Measurements from ENCODE around the gene FRK. TPM values are rescaled to one million over a fixed set of nuclear protein-coding genes. Genes with fewer than 3 reads are reported as not detected.
A peak's percentile ranks its signal among the peaks of the same experiment; 100 is the strongest.

FRK gene
- total RNA-seq, 4 donors from 2014 or later, result 13.3 to 25.4 (median 18.9) TPM

DNA sequence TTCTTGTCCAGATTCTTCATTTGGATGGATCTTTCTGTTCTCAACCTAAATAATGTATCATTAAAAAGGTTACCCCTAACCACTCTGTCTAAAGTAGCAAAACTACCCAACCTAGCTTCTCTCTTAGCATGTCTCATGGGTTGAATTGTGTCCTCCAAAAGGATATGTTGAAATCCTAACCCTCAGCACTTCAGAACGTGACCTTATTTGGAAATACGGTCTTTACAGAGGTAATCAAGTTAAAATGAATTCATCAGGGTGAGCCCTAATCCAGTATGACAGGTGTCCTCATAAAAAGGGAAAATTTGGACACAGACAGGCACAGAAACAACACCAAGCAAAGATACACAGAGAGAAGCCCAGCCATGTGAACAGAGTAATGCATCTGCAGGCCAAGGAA lies 6.1 kb upstream of the FRK start:
- H3K4me3 ChIP-seq, result no peak overlapping the region
- H3K9me3 ChIP-seq, result no peaks in the 10 kb centered on the region
- DNase-seq, result no peak
- intact Hi-C loops (cut with DNase I; ENCODE audit: low total_unique reads), result no loop called here
- TF ChIP-seq, protein P1, sequence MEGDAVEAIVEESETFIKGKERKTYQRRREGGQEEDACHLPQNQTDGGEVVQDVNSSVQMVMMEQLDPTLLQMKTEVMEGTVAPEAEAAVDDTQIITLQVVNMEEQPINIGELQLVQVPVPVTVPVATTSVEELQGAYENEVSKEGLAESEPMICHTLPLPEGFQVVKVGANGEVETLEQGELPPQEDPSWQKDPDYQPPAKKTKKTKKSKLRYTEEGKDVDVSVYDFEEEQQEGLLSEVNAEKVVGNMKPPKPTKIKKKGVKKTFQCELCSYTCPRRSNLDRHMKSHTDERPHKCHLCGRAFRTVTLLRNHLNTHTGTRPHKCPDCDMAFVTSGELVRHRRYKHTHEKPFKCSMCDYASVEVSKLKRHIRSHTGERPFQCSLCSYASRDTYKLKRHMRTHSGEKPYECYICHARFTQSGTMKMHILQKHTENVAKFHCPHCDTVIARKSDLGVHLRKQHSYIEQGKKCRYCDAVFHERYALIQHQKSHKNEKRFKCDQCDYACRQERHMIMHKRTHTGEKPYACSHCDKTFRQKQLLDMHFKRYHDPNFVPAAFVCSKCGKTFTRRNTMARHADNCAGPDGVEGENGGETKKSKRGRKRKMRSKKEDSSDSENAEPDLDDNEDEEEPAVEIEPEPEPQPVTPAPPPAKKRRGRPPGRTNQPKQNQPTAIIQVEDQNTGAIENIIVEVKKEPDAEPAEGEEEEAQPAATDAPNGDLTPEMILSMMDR (IDR thresholded peaks at IDR 0.05), result no peak
- TF ChIP-seq EP300 (IDR thresholded peaks at IDR 0.05; ENCODE audit: low read depth) (no peak), POLR2A (IDR thresholded peaks at IDR 0.05) (no peak)
- H3K27me3 ChIP-seq, result no peaks in the 10 kb centered on the region
- H3K4me1 ChIP-seq, result peaks cover 0 to 7% (median 1%) of the 10 kb centered on the region in 4 donors
- no peak overlapping the region for H3K27ac ChIP-seq
- no peaks in the 10 kb centered on the region for H3K36me3 ChIP-seq
- WGBS, 2 donors (ENCODE audit: low coverage in 1 of 2), result 91 to 95% methylated on average over 2 of the region's 2 CpGs
- in situ Hi-C loops (cut with MboI; ENCODE audit: low pct_ligation_motif_present in 1 of 4, low pct_unique_long_range_greater_than_20kb in 1 of 4, low sequenced_read_pairs in 3 of 4), result no loop called here

DNA sequence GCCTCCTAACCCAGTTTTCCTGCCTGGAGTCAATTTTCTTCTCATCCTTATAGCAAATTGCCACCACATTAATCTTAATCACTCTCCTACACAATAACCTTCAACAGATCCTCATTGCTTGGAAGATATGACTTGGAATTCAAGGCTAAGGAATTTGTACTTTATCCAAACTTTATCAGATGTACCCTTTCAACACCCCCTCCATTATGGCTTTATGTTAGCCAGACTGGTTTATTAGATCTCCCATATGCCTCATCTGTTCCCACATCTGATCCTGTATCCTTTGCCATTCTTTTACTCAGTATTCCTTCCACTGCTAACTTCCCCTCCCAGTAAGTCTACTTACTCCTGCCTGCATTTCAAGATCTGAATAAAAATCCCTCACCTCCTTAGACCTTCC lies 4.0 kb upstream of the FRK start:
- Histone ChIP-seq H3K27ac (no peak overlapping the region), H3K27me3 (no peaks in the 10 kb centered on the region), H3K4me1 (peaks cover 0 to 10% (median 7%) of the 10 kb centered on the region in 4 donors), H3K4me3 (no peak overlapping the region), H3K36me3 (no peaks in the 10 kb centered on the region), H3K9me3 (no peaks in the 10 kb centered on the region)
- in situ Hi-C loops (cut with MboI; ENCODE audit: low pct_ligation_motif_present in 1 of 4, low pct_unique_long_range_greater_than_20kb in 1 of 4, low sequenced_read_pairs in 3 of 4), result no loop called here
- TF ChIP-seq, protein P1 (IDR thresholded peaks at IDR 0.05), result no peak
- TF ChIP-seq POLR2AphosphoS5 (IDR thresholded peaks at IDR 0.05) (no peak), POLR2A (IDR thresholded peaks at IDR 0.05) (no peak), EP300 (IDR thresholded peaks at IDR 0.05; ENCODE audit: low read depth) (no peak)
- intact Hi-C loops (cut with DNase I; ENCODE audit: low total_unique reads), result no loop called here
- DNase-seq, result no peak

DNA sequence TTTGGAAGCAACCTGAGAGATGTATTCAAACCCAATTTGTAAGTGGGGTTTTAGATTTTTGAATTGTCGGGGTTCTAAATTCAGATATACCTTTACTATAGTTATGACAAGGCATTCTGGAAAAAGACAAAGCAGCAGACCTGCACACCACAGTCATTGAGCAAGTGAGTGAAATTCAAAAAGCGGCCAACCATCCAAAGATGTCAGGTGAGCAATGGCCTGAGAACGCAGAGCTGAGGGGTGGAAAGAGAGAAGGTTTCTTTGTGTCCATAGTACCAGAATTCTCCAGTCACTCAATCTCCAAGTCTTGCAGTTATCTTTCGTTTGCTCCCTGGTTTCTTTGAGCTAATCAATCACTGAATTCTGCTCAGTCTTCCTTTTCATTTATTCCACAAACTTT lies 1.8 kb upstream of the FRK start:
- Histone ChIP-seq H3K4me3 (no peak overlapping the region), H3K9me3 (no peaks in the 10 kb centered on the region), H3K27ac (no peak overlapping the region), H3K36me3 (no peaks in the 10 kb centered on the region), H3K4me1 (peaks cover 0 to 15% (median 7%) of the 10 kb centered on the region in 4 donors), H3K27me3 (no peaks in the 10 kb centered on the region)
- no peak for DNase-seq
- WGBS, 2 donors (ENCODE audit: low coverage in 1 of 2), result 85 to 86% methylated on average over 4 of the region's 4 CpGs
- TF ChIP-seq EP300 (IDR thresholded peaks at IDR 0.05; ENCODE audit: low read depth) (no peak), POLR2A (IDR thresholded peaks at IDR 0.05) (no peak), POLR2AphosphoS5 (IDR thresholded peaks at IDR 0.05) (no peak)
- TF ChIP-seq, protein P1 (IDR thresholded peaks at IDR 0.05), result no peak
- in situ Hi-C loops (cut with MboI; ENCODE audit: low pct_ligation_motif_present in 1 of 4, low pct_unique_long_range_greater_than_20kb in 1 of 4, low sequenced_read_pairs in 3 of 4) (no loop called here), intact Hi-C loops (cut with DNase I; ENCODE audit: low total_unique reads) (no loop called here)

DNA sequence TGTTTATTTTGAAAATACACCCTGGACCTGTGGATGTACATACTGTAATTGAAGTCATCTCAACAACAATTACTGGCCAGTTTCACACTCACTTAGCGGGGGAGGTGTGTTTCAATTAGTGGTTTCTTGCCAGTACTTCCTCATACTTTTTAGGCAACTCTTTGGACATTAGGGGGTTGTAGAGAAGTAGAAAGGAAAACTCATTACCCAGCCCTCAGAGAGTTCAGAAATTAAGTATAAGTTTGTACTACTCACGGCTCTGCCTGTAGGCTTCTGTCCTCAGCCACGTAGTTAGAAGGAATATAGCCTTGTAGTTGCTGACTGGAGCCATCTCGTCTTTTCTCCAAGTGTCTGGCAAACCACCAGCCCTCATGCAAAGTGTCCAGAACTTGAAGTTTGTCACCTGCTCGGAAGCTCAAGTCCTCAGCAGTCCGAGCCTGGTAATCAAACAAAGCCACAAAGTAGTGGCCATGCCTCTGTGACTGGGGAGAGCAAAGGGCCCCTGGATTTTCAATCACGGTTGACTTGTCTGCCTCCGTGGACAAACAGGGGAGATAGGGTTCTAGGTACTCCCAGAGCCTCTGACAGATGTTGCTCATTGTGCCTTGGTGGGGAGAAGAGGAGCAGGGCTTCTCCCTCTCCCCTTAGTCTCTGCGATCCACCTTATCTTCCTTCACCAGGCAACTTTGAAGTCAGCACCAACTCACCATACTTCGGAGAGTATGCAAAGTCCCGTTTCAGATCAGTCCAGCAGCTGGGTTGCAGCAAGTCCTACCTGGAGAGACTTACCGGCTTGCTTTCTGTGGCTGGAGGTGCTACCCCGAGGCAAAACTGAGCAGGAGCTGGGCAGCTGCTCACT lies 749 bp downstream of the FRK start:
- Histone ChIP-seq H3K4me3 (peak overlapping the region; percentile 11 to 51 (median 44)), H3K27ac (peak overlapping the region; percentile 85 to 93 (median 89)), H3K36me3 (no peaks in the 10 kb centered on the region), H3K9me3 (no peaks in the 10 kb centered on the region), H3K4me1 (peaks cover 0 to 29% (median 7%) of the 10 kb centered on the region in 4 donors), H3K27me3 (no peaks in the 10 kb centered on the region)
- intact Hi-C loops (cut with DNase I; ENCODE audit: low total_unique reads), result no loop called here
- TF ChIP-seq POLR2A (IDR thresholded peaks at IDR 0.05) (no peak), POLR2AphosphoS5 (IDR thresholded peaks at IDR 0.05) (peak in 1 of 3 donors; percentile 26), EP300 (IDR thresholded peaks at IDR 0.05; ENCODE audit: low read depth) (no peak)
- TF ChIP-seq, protein P1 (IDR thresholded peaks at IDR 0.05), result no peak
- in situ Hi-C loops (cut with MboI; ENCODE audit: low pct_ligation_motif_present in 1 of 4, low pct_unique_long_range_greater_than_20kb in 1 of 4, low sequenced_read_pairs in 3 of 4), result no loop called here
- WGBS, 2 donors (ENCODE audit: low coverage in 1 of 2), result 16 to 37% methylated on average over 2 to 13 of the region's 13 CpGs
- DNase-seq, result peak; percentile 47
